Limb (tissue), 2 donors: ENCODE data around the gene GYPC.
"Not testable (repeated sequence)": the region's sequence is repeated elsewhere in the genome, so short reads cannot be mapped to it uniquely, and the experiment has no call there.

Experiments
- DNase-seq, 2 donors: peaks; one replicate each; pipeline ENCODE4 v3.0.0-alpha.2; 2016; ENCODE audit errors: extremely low spot score in 2 of 2

The GYPC gene

DNA sequence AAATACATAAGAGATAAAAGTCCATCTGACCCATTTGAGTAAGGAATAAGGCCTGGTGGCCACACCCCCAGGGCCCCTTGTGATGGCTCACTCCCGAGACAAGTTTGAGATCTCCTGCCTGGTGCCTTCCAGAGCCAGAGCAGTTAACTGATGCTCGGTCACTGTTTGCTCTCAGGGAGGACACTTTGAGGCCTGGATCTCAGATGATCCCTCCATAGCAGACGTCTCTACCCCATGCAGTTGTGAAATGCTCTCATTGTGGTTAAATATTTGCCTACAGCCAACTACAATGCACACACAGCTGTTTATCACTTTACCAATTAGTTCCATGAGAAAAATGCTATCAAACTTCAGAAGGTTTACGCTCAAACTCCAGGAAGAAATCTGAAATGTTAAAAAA, 12.3 kb downstream of the GYPC start:
- DNase-seq: no peak

DNA sequence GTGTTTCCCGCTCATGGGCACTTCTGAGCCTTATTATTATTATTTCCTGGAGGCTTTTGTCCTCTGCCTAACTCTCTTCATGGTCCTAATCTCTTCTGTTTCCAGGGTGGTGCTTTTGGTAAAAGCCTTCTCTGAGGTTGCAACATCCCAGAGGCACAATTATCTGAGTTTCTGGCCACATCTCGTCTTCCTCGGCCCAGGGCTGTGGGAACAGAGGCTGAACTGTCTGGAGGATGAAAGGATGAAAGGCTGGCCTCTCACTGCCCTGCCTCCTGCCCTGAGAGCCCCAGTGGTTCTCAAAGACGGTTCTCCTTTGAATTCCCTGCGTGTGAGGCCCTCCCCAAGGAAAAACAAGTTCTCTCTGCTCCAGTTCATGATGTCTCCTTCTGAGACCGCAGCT, 13.8 kb downstream of the GYPC start:
- no peak for DNase-seq

DNA sequence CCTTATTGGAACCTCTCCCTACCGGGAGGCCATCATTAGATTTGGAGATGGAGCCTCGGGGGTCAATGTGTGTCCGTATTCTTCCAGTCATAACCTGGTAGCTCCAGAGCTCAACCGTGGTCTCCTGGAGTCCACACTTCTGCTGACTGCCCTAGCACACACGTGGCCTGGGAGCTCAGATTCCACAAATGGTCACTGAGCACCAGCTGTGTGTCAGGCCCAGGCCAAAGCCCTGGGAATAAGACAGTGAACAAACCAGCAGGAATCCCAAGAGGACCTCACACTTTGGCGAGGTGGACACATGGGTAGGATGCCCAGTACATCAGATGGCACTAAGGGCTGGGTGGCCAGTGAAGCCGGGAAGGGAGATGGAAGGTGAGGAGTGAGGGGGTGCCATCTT, 15.5 kb downstream of the GYPC start:
- no peak for DNase-seq

DNA sequence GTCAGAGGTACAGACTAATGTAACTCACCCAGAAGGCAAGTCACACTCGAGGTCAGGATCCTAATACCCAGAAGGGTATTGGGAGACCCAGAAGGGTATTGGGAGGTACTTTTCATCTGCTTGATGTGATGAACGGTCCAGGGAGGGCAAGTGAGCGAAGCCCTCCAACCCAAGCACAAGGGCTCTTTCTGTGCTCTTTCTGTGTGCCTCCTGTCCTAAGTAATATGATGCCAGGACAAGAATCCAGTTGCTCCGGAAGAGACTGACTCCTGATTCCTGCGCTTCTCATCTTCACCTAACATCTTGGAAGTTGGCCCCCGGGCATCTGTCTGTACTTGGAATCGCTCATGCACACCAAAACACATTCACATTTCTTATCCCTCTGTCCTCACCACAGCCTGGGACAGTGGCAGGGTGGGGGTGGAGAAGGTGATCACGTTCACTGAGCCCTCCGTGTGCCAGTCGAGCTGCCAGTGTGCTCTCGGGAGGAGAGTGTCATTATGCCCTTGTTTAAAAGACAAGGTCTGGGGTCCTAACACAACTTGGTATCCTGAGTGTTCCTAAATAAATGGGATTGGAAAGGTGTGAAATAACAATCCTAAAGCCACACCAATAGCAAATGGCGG, 17.1 kb downstream of the GYPC start:
- DNase-seq: no peak

DNA sequence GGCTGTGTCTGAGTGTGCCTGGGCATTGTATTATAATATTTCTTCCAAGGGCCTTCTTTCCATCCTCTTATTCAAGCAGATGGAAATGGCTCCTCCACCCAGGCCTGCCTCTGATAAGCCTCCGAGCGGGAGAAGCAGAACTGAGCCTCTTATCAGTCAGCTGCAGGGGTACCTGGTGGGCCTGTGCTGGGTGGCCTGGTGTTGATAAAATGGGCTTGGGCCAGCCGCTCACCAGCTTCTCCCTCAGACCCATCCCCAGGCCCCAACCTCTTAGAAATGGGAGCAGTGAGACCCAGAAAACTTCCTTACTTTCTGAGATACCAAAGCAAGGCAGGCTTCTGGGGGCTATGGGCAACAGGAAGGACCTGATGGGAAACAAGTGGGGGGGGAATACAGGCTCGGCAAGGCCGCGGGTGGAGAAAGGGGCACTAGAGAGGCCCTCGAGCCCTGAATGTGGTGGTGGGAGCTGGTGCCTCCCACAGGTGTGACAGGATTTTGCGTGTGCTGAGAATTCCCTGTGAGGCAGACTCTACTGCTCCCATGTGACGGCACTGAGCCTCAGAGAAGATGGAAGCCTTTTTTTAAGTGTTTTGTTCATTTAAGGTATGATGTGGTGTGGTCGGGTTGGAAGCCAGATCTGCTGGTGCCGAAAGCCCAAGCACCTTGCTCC, 18.3 kb downstream of the GYPC start:
- no peak for DNase-seq

DNA sequence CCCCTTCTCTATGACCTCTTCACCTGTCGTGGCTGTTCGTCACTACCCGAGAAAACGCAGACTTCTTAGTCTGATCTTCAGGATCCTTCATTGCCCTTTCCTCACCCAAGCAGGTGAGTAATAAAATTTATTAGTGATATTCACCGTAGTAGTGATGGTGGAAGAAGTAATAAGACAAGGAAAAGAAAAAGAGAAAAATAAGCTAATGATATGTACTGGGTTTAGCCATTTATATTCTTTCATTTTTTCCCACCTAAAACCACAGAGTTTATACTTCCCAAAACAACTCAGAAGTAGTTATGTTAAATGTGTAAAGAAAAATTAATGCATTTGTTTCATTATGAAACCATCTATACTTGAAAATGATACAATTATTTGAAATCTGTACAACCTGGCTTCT, 19.7 kb downstream of the GYPC start:
- DNase-seq: no peak

DNA sequence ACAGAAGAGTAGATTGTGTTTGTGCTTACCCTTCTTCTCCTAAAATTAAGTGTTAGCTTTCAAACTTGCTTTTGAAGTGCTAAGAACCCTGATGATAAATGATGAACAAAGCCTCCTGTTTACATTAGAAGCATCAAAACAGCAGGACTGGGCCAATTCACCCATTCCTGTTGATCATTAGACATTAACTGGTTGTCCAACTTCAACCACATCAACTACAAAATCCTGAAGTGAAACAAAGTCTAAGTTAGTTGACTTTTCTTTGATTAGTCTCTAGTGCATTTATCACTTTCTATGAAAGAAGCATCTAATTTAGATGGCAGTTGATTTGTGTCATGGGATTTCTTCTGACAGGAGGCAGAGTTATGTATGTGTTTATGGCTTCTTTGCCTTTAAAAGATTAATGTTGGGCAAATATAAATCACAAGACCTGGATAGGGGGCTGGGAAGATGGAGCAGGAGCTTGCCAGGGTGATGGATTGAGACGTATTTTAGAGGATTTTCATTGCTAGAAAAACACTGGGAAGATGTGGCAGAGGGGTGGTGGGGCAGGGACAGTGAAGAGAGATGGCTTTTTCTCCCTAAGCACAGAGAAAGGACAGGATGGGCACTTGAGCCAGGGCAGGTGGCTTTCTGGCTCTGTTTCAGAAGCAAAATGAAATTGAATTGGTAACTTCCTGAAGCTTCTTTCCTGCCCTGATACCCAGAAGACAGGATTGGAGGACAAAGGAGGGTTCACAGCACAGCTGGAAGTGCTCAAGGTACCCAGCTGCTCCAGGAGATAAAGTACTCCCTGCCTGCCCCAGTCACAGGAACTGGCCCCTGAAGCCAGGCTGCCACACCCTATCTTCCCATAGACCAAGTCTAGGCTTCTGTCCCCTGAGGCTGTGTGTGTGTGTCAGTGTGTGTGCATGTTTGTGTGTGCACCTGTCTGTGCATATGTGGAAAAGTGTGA, 20.5 kb downstream of the GYPC start:
- DNase-seq: no peak

DNA sequence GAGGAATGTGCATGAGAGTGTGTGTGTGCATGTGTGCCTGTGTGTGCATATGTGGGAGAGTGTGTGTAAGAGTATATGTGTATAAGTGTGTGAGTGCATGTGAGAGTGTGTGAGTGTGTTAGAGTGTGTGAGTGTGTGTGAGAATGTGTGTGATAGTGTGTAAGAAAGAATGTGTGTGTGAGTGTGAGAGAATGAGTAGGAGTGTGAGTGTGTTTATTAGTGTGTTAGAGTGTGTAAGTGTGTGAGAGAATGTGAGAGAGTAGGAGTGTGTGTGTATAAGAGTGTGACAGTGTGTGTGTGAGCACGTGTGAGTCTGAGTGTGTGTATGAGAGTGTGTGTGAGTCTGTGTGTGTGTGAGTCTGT, 21.2 kb downstream of the GYPC start:
- DNase-seq: no peak

DNA sequence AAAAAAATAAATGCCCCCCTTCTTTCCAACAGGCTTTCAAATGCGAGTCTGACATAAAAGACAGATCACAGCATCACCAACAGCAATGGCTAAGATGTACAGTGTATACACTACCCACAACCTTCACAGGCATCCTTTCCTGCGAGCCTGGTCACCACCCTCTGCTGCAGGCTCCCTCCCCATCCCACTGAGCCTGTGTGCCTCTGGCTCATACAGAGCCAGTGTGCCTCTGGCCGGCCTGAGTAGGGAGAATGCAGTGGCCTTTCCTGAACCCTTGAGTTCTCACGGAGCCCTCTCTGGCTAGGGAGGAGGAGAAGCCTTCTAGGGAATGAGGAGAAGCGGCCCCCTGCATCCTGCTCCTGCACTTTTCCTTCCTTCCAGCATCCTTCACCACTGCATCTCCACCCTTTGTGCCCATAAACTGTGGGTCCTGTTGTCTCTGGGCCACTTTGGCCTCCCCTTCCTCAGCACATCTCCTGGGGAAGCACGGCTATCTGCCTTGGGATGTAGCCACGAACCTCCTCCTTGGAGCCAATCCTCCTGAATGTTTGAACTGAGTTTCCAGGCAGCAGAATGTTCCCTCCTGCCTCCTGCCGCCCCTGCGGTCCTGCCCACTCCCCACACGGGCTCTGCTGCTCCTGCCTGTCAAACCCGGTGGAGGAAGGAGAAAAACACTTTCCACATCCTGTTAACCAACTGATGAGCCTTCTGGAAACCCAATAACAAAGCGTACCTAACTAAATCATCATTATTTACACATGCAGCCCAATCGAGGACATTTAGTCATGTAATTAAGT, 22.5 kb downstream of the GYPC start:
- DNase-seq: no peak

DNA sequence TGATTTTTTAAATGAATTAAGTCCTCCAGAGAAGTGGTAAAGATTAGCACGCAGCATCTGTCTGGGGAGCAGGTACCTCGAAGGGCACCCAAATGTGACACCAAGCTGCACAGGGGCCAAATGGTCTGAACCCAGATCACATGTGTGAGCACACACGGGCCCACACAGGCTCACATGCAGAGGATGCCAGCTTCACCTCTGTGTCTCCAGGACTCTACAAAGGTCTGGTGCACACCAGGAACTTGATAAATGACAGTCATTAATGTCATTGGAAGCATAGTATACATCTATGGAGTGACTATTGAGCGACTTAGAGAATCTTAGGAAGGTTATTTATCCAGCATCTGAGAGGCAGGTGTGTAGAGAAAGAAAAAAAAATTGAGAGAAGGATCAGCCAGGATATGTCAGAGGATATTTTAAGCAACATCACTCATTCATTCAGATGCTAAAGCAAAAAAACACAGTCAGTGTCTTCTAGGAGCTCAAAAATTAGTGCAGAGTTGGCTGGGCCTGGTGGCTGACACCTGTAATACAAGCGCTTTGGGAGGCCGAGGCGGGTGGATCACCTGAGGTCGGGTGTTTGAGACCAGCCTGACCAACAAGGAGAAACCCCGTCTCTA, 23.2 kb downstream of the GYPC start:
- DNase-seq: no peak

DNA sequence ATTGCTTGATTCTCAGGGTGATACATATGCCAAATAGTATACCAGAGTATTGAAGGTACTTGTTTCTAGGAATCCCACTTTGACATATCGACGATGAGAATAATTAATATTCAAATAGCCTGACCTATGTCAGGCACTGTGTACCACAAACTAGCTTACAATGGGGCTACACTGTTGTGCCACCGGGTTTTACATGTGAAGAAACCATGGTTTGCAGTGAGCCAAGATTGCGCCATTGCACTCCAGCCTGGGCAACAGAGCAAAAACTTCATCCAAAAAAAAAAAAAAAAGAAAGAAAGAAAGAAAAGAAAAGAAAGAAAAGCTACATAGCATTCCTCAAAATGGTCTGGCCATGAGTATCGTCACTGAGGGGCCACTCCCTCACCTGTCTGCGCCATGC, 25.5 kb downstream of the GYPC start:
- DNase-seq: no peak

DNA sequence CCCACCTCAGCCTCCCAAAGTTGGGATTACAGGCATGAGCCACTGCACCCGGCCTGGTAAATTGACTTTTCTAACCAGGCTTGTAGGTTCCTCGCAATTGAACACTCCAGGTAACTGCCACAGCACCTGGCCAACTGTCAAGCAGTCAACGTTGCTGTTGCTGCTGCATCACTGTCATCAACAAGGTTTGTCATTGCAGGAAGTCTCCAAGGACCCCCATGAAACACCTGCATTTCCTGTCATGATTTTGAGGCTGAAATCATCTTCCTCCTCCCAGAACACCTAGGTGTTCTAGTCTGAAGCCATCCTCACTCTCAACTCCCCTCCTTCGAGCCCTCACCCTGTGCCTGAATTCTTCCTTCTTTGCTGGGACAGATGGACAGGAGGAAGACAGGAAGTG, 29.7 kb downstream of the GYPC start:
- DNase-seq: no peak

DNA sequence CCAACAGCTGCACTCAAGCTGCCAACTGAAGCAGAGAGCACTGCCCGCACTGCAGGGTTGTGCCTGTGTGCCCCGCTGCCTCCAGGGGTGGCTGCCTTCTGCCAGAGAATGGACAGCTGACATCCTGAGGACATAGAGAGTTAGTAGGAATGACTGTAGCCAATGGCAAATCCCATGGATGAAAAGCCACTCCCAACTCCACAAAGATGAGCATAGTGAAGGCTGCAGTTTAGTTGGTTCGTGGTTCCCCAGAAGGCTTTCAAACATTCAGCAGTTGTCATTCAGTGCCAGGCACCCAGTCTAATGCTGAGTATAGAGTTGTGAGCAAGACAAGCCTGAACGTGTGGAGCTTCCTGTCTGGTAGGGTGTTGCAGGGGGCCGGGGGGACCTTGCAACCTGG, 30.3 kb downstream of the GYPC start:
- no peak for DNase-seq

DNA sequence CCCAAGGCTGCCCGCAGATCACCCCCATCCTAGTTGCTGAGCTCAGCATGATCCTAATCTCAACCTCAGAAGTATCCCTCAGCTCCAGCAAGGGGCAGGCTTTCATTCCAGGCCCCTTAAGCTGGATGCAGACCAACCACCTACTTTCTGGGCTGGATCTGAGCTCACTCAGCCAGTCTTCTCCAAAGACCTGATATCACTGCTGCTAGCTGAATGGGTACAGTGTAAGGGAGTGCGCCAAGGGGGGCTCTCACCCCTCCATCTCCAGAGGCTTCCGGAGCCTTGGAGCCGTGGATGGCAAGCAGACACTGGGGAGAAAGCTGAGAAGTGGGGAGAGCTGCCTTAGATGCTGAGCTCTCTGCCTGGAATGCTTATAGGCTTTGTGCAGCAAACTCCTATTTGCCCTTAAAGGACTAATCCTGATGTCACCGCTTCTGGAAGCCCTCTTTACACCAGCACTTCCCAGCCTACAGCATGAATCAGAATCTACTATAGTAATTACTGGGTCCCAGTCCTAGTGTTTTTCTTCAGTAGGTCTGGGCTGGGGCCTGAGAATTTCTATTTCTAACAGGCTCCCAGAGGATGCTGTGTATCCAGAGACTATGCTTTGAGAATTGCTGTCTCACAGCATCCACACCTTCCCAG, 31.0 kb downstream of the GYPC start:
- DNase-seq: no peak

DNA sequence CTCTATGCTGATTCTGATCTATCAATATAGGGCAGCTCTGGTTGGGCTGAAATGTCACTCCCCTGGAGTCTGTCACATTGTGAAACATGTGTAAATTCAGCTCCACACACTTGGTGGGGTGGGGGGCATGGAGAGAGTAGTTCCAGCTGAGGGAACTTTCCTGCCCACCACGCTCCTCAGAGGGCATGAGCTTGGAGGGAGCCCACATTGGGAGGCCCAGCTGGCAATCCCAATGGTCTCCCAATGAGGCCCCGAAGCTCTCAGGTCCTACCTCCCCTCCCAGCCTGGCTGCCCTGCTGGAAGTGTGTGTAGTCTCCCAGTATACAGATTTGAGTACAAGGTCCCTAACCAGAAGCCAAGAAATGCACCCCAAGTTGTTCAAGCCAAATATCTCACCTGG, 31.5 kb downstream of the GYPC start:
- no peak for DNase-seq

DNA sequence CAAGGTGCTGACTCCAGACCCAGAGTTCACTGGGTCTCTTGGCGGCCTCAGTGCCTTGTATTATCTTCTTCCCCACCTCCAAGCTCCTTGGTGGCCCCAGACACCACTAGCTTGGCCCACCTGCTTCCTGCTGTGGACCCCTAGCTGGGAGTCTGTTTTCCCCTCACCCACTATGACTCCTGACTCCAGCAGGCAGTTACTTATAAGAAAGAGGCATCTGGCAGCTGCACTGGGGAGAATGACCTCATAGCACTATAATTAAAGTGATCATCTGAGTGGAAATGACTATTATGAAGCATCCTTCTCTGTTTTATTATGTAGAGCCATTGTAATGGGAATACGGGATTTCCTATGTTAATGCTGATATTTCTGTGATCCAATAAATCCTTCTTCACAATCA, 32.6 kb downstream of the GYPC start:
- DNase-seq: not testable (repeated sequence)

DNA sequence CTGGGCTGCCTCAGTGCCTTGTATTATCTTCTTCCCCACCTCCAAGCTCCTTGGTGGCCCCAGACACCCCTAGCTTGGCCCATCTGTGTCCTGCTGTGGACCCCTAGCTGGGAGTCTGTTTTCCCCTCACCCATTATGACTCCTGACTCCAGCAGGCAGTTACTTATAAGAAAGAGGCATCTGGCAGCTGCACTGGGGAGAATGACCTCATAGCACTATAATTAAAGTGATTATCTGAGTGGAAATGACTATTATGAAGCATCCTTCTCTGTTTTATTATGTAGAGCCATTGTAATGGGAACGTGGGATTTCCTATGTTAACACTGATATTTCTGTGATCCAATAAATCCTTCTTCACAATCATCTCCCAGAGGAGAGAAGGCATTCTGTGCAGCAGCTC, 36.3 kb downstream of the GYPC start:
- not testable (repeated sequence) for DNase-seq

DNA sequence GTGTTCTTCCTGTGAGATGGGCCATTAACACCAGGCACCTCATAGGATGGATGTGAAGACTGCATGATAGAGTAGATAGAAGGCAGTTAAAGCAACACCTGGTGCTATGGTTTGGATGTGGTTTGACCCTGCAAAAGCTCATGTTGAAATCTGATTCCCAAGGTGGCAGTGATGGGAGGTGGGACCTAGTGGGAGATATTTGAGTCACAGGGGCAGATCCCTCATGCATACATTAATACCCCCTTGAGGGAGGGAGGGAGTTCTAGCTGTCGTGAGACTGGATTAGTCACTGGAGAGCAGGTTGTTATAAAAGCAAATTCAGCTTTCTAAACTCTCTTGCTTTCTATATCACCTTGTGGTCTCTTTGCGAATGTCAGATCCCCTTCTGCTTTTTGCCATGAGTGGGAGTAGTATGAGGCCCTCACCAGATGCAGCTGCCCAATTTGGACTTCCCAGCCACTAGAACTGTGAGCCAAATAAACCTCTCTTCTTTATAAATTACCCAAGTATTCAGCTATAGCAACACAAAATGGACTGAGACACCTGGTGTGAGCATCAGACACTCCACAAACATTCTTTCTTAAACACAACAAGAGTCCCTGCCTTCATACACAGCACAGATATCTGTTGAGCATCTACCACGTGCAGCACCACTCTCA, 37.1 kb downstream of the GYPC start:
- not testable (repeated sequence) for DNase-seq

DNA sequence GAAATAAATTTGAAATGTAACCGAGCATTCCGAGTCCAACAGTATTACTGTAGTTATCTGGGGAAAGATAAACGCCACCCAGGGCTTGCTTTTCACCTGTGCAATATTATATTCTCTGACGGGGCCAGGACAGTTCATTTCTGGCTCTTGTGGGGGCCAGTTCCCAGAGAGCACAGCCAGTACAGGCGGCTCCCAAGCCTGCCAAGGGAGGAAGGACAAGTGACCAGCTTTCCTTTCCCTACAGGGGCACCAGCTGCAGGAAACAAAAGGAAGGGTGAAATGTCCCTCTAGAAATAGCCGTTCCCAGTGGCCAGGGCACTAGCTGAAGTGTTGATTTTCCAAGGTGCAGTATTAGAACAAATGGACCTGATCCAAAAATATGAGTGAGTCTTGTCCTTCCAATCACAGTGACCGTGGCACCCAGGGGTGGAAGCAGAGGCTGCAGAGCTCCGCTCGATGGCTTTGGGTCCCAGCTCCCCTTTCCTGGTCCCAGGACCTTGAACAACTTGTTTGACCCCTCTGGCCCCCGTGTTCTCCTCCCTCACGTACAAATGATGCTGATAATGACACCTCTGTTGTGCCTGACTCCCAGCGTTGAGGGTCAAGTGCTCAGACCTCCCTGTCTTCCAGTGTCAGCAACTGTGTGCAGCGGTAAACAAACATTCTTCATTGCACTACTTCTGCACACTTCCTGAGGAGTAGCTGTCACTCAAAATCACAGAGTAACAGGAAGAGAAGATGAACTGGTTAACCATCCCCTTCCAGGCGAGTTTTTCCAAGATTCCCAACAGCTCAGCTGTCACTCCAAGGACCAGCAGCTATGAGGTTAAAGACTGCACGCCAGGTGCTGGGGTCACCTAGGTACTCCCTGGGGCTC, 40.9 kb downstream of the GYPC start:
- no peak for DNase-seq
